Measurements from ENCODE around the gene GGT1. TPM values are rescaled to one million over a fixed set of nuclear protein-coding genes. Genes with fewer than 3 reads are reported as not detected.

The GGT1 gene
- total RNA-seq, 1 experiment from 2014 or later, result 2.2 TPM

DNA sequence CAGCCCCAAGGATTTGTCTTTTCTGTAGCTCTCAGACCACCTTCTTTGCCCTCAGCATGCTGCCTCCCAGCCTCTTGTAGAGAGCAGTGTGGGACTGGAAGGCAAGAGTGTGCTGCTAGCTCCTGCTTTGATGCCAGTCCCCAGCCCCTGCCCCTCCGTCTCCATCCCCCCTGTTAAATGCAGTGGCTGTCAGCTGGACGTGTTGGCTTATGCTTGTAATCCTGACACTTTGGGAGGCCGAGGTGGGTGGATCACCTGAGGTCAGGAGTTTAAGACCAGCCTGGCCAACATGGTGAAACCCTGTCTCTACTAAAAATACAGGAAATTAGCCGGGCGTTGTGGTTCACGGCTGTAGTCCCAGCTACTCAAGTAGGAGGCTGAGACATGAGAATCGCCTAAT is 31.7 kb upstream of the GGT1 start:
- POLR2A ChIA-PET (ENCODE audit: unreplicated experiment), result no interaction called here
- Histone ChIP-seq H3K27ac (ENCODE audit: low read length) (no peak overlapping the region), H2AFZ (ENCODE audit: low read length) (no peak overlapping the region), H3K27me3 (ENCODE audit: low read length) (no peaks in the 10 kb centered on the region), H3K36me3 (ENCODE audit: low read depth, low read length) (peaks cover 17% of the 10 kb centered on the region; the same call in 1 of the 2 replicates), H3K4me3 (ENCODE audit: low read length) (no peak overlapping the region), H3K4me1 (ENCODE audit: insufficient read depth, low read length) (no peaks in the 10 kb centered on the region), H3K79me2 (ENCODE audit: low read length) (peaks cover 14% of the 10 kb centered on the region), H3F3A (ENCODE audit: low read length, unreplicated experiment) (no peaks in the 10 kb centered on the region), H3K4me2 (ENCODE audit: low read length) (no peak overlapping the region), H3K9ac (ENCODE audit: low read length) (no peak overlapping the region), H3K9me2 (replicated peaks; ENCODE audit: low read length) (no peaks in the 10 kb centered on the region), H4K20me1 (ENCODE audit: low read length) (0 out of 2 replicates have a peak, but pooled peaks cover 6% of the 10 kb centered on the region), H3K9me3 (ENCODE audit: low read length) (no peaks in the 10 kb centered on the region)
- no peak for TF ChIP-seq EZH2 (IDR thresholded peaks at IDR 0.05; ENCODE audit: low read length, unreplicated experiment)
- TF ChIP-seq, protein P1, sequence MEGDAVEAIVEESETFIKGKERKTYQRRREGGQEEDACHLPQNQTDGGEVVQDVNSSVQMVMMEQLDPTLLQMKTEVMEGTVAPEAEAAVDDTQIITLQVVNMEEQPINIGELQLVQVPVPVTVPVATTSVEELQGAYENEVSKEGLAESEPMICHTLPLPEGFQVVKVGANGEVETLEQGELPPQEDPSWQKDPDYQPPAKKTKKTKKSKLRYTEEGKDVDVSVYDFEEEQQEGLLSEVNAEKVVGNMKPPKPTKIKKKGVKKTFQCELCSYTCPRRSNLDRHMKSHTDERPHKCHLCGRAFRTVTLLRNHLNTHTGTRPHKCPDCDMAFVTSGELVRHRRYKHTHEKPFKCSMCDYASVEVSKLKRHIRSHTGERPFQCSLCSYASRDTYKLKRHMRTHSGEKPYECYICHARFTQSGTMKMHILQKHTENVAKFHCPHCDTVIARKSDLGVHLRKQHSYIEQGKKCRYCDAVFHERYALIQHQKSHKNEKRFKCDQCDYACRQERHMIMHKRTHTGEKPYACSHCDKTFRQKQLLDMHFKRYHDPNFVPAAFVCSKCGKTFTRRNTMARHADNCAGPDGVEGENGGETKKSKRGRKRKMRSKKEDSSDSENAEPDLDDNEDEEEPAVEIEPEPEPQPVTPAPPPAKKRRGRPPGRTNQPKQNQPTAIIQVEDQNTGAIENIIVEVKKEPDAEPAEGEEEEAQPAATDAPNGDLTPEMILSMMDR (conservative IDR thresholded peaks at IDR 0.05; ENCODE audit: low read depth, low read length), result no peak
- TF ChIP-seq EZH2phosphoT487 (IDR thresholded peaks at IDR 0.05; ENCODE audit: borderline replicate concordance, low read length), result no peak
- DNase-seq, result no peak
- BruUV-seq (replicated peaks), result no TSS peak
- intact Hi-C loops (cut with micrococcal nuclease), result no loop called here
- CTCF ChIA-PET, result no interaction called here
- no peak for ATAC-seq

DNA sequence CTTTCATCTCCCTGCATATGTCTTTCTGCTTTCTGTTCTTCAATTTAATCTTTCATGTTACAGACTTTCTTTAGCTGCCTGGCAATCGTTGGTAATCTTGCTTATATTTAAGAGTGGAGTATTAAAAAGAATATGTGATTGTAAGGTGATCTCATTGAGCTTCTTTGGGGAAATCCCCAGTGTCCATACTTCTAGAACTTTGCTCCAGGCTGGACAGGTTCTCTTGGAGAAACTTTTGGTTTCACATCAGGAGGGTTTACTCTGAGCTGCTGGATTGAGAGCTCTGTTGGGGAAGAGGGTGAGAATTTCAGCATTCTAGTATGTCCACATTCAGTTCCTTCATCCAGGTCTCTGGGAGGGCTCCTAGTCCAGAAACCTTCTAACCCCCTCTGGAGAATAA is 26.2 kb upstream of the GGT1 start:
- H3K79me2 ChIP-seq (ENCODE audit: low read length), result no peaks in the 10 kb centered on the region
- no peak overlapping the region for H3K9ac ChIP-seq (ENCODE audit: low read length)
- no peaks in the 10 kb centered on the region for H3K27me3 ChIP-seq (ENCODE audit: low read length)
- H3K4me2 ChIP-seq (ENCODE audit: low read length), result no peak overlapping the region
- no peak overlapping the region for H3K4me3 ChIP-seq (ENCODE audit: low read length)
- no peaks in the 10 kb centered on the region for H3K9me3 ChIP-seq (ENCODE audit: low read length)
- DNase-seq, result no peak
- peaks cover 11% of the 10 kb centered on the region for H3K4me1 ChIP-seq (ENCODE audit: insufficient read depth, low read length)
- intact Hi-C loops (cut with micrococcal nuclease), result loop anchor here (1.0 kb wide), 1 partner anchor 12 kb away; no protein-coding TSS in a partner anchor
- CTCF ChIA-PET, result no interaction called here
- TF ChIP-seq EZH2phosphoT487 (IDR thresholded peaks at IDR 0.05; ENCODE audit: borderline replicate concordance, low read length), result no peak
- TF ChIP-seq, protein P1 (conservative IDR thresholded peaks at IDR 0.05; ENCODE audit: low read depth, low read length), result no peak
- TF ChIP-seq EZH2 (IDR thresholded peaks at IDR 0.05; ENCODE audit: low read length, unreplicated experiment), result no peak
- H3F3A ChIP-seq (ENCODE audit: low read length, unreplicated experiment), result no peaks in the 10 kb centered on the region
- H3K27ac ChIP-seq (ENCODE audit: low read length), result no peak overlapping the region
- H3K9me2 ChIP-seq (replicated peaks; ENCODE audit: low read length), result no peaks in the 10 kb centered on the region
- H2AFZ ChIP-seq (ENCODE audit: low read length), result no peak overlapping the region
- H3K36me3 ChIP-seq (ENCODE audit: low read depth, low read length), result peaks cover 6% of the 10 kb centered on the region; the same call in 1 of the 2 replicates
- 0 out of 2 replicates have a peak, but pooled peaks cover 4% of the 10 kb centered on the region for H4K20me1 ChIP-seq (ENCODE audit: low read length)
- POLR2A ChIA-PET (ENCODE audit: unreplicated experiment), result no interaction called here
- BruUV-seq (replicated peaks), result no TSS peak
- ATAC-seq, result no peak

DNA sequence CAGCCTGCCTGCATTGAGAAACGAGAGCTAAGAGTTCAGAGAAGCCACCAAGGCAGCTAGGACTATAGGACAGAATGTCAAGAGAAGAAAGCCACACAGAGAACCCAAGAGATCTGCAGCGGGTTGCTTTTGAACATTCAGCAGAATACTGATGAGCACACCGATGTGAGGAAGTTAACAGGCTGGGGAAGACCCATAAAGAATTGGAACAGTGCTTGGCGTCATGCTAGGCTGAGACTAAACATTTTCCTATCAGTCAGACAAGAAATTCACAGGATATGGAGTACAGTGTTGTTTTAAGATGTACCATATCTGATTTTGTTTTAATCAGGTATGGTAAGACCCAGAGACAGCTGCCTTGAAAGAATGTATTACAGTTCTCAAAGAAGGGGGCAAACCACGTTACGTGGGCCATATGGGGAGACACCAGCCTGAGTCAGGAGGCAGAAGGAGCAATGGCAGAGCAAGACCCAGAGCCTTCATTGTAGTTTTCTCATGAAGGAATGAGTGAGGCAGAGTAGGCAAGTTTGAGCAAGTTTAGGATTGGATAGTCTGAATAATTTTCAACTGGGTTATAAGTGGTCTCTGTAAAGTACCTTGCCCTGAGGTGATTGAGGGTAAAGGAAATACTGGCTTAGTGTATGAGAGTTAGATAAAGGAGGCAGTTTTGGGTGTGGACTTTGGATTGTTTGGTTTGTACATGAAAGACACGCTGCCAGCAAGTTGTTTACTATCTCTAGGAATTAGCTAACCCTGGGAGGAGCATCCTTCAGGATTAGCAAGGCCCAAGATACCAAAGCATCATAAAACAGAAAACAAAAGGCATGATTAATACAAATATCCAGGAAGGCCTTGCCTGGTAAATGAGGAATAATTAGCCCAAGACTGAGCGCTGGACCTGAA is 24.4 kb upstream of the GGT1 start:
- ChIA-PET CTCF (no interaction called here), POLR2A (ENCODE audit: unreplicated experiment) (no interaction called here)
- TF ChIP-seq, protein P1 (conservative IDR thresholded peaks at IDR 0.05; ENCODE audit: low read depth, low read length), result no peak
- no peak for TF ChIP-seq EZH2 (IDR thresholded peaks at IDR 0.05; ENCODE audit: low read length, unreplicated experiment)
- no peak for TF ChIP-seq EZH2phosphoT487 (IDR thresholded peaks at IDR 0.05; ENCODE audit: borderline replicate concordance, low read length)
- ATAC-seq, result peak; percentile 75
- no peaks in the 10 kb centered on the region for H3K9me3 ChIP-seq (ENCODE audit: low read length)
- no peak overlapping the region for H3K4me3 ChIP-seq (ENCODE audit: low read length)
- BruUV-seq (replicated peaks), result no TSS peak
- peak; percentile 13 for DNase-seq
- H3K4me2 ChIP-seq (ENCODE audit: low read length), result no peak overlapping the region
- peaks cover 2% of the 10 kb centered on the region; the same call in 1 of the 2 replicates for H3K36me3 ChIP-seq (ENCODE audit: low read depth, low read length)
- H2AFZ ChIP-seq (ENCODE audit: low read length), result no peak overlapping the region
- peaks cover 11% of the 10 kb centered on the region for H3K4me1 ChIP-seq (ENCODE audit: insufficient read depth, low read length)
- H3K9me2 ChIP-seq (replicated peaks; ENCODE audit: low read length), result no peaks in the 10 kb centered on the region
- no peak overlapping the region for H3K27ac ChIP-seq (ENCODE audit: low read length)
- H3K79me2 ChIP-seq (ENCODE audit: low read length), result no peaks in the 10 kb centered on the region
- 0 out of 2 replicates have a peak, but pooled peaks cover 4% of the 10 kb centered on the region for H4K20me1 ChIP-seq (ENCODE audit: low read length)
- H3F3A ChIP-seq (ENCODE audit: low read length, unreplicated experiment), result no peaks in the 10 kb centered on the region
- H3K9ac ChIP-seq (ENCODE audit: low read length), result no peak overlapping the region
- H3K27me3 ChIP-seq (ENCODE audit: low read length), result no peaks in the 10 kb centered on the region
- intact Hi-C loops (cut with micrococcal nuclease), result no loop called here
